Mesenchymal stem cell (in vitro differentiated cells and primary cell): ENCODE data around the gene FGL2.
"Not testable (repeated sequence)": the region's sequence is repeated elsewhere in the genome, so short reads cannot be mapped to it uniquely, and the experiment has no call there.

Experiments
- DNase-seq: peaks from one replicate; pipeline ENCODE4 v3.0.0-alpha.2; 2013
- H2AFZ ChIP-seq: one replicate; pipeline ENCODE4 v1.6.1; 2013; ENCODE audit warnings: low read depth, mild to moderate bottlenecking, control low read depth, inconsistent platforms, low read length, moderate library complexity
- H2AK5ac ChIP-seq: 2 replicates; pipeline ENCODE4 v1.6.1; 2013; ENCODE audit warnings: low read length, moderate library complexity, mild to moderate bottlenecking, inconsistent platforms; ENCODE audit not compliant: severe bottlenecking
- H2BK120ac ChIP-seq: one replicate; pipeline ENCODE4 v1.6.1; 2013; ENCODE audit warnings: low read depth, mild to moderate bottlenecking, inconsistent platforms, low read length, moderate library complexity
- H2BK12ac ChIP-seq, 2 experiments: one replicate each; pipeline ENCODE4 v1.6.1; 2013; ENCODE audit warnings: inconsistent platforms in 2 of 2, low read length in 2 of 2, mild to moderate bottlenecking in 2 of 2, moderate library complexity in 2 of 2, control low read depth in 1 of 2
- H2BK15ac ChIP-seq: one replicate; pipeline ENCODE4 v1.6.1; 2013; ENCODE audit warnings: mild to moderate bottlenecking, low read depth, inconsistent platforms; ENCODE audit not compliant: poor library complexity, severe bottlenecking
- H2BK5ac ChIP-seq: 2 replicates; pipeline ENCODE4 v1.6.1; 2013; ENCODE audit warnings: low read depth, mild to moderate bottlenecking, low read length, control low read depth, inconsistent platforms; ENCODE audit not compliant: poor library complexity, severe bottlenecking
- H3K14ac ChIP-seq, 2 experiments: one replicate each; pipeline ENCODE4 v1.6.1; 2013; ENCODE audit warnings: inconsistent platforms in 2 of 2, low read length in 2 of 2, control low read depth in 1 of 2, mild to moderate bottlenecking in 1 of 2, moderate library complexity in 1 of 2
- H3K18ac ChIP-seq, 2 experiments: one replicate each; pipeline ENCODE4 v1.6.1; 2013; ENCODE audit warnings: inconsistent platforms in 2 of 2, low read length in 2 of 2, control low read depth in 1 of 2, low read depth in 1 of 2, mild to moderate bottlenecking in 1 of 2
- H3K23ac ChIP-seq, 2 experiments: one replicate each; pipeline ENCODE4 v1.6.1; 2013; ENCODE audit warnings: inconsistent platforms in 2 of 2, low read length in 2 of 2, mild to moderate bottlenecking in 2 of 2, moderate library complexity in 2 of 2, control low read depth in 1 of 2
- H3K27ac ChIP-seq: 2 replicates; pipeline ENCODE4 v1.5.1; 2013; ENCODE audit warnings: mild to moderate bottlenecking, moderate library complexity, low read length, control low read depth, inconsistent platforms; ENCODE audit not compliant: poor library complexity, severe bottlenecking
- H3K27me3 ChIP-seq, 2 experiments: 2 replicates each; pipeline versions ENCODE4 v1.6.1 to v1.7.0; 2013; ENCODE audit warnings: low read length in 2 of 2, mild to moderate bottlenecking in 2 of 2, moderate library complexity in 2 of 2, control low read depth in 1 of 2, inconsistent platforms in 1 of 2; ENCODE audit not compliant: control insufficient read depth in 1 of 2, insufficient read depth in 1 of 2
- H3K36me3 ChIP-seq, 2 experiments: 2 replicates each; pipeline versions ENCODE4 v1.6.1 to v1.7.0; 2013; ENCODE audit warnings: low read length in 2 of 2, control low read depth in 1 of 2, inconsistent platforms in 1 of 2, low read depth in 1 of 2, mild to moderate bottlenecking in 1 of 2; ENCODE audit not compliant: insufficient read depth in 2 of 2, control insufficient read depth in 1 of 2
- H3K4ac ChIP-seq, 2 experiments: one replicate each; pipeline ENCODE4 v1.6.1; 2013; ENCODE audit warnings: inconsistent platforms in 2 of 2, low read length in 2 of 2, mild to moderate bottlenecking in 2 of 2, moderate library complexity in 2 of 2, control low read depth in 1 of 2, low read depth in 1 of 2
- H3K4me1 ChIP-seq: 2 replicates; pipeline ENCODE4 v1.6.1; 2013; ENCODE audit warnings: low read depth, low read length, control low read depth; ENCODE audit not compliant: control insufficient read depth, insufficient read depth
- H3K4me2 ChIP-seq: 2 replicates; pipeline ENCODE4 v1.6.1; 2013; ENCODE audit warnings: low read length, mild to moderate bottlenecking, inconsistent platforms; ENCODE audit not compliant: poor library complexity, severe bottlenecking
- H3K4me3 ChIP-seq, 2 experiments: 2 replicates each; pipeline versions ENCODE4 v1.5.1 to v1.7.0; 2013; ENCODE audit warnings: low read length in 2 of 2, mild to moderate bottlenecking in 2 of 2, control low read depth in 1 of 2, low read depth in 1 of 2; ENCODE audit not compliant: insufficient read depth in 1 of 2
- H3K79me1 ChIP-seq: replicated peaks from 2 replicates; pipeline ENCODE4 v1.6.1; 2013; ENCODE audit warnings: mild to moderate bottlenecking, control low read depth, low read length, inconsistent platforms; ENCODE audit not compliant: poor library complexity, severe bottlenecking
- H3K9ac ChIP-seq: 2 replicates; pipeline ENCODE4 v1.7.0; 2013; ENCODE audit warnings: mild to moderate bottlenecking, low read length, moderate library complexity
- H3K9me3 ChIP-seq: 2 replicates; pipeline ENCODE4 v1.7.0; 2013; ENCODE audit warnings: mild to moderate bottlenecking, low read length; ENCODE audit not compliant: control insufficient read depth
- H4K8ac ChIP-seq: one replicate; pipeline ENCODE4 v1.6.1; 2013; ENCODE audit warnings: inconsistent platforms, mild to moderate bottlenecking, low read length, moderate library complexity
- H4K91ac ChIP-seq: one replicate; pipeline ENCODE4 v1.6.1; 2013; ENCODE audit warnings: mild to moderate bottlenecking, low read length, inconsistent platforms
- WGBS: methylation state at CpG from one replicate; pipeline ENCODE4 v1.1.7; 2013; ENCODE audit warnings: mixed read lengths; 5-methylcytosine and 5-hydroxymethylcytosine counted together

The FGL2 gene

GRCh38 chr7:77181015-77181595 is 18.5 kb downstream of the FGL2 start:
- Histone ChIP-seq H4K91ac (no peak overlapping the region), H3K9me3 (no peaks in the 10 kb centered on the region), H3K4ac (no peak overlapping the region), H2AK5ac (no peak overlapping the region), H3K27ac (no peak overlapping the region), H2AFZ (no peak overlapping the region), H3K23ac (no peak overlapping the region), H3K27me3 (no peaks in the 10 kb centered on the region), H3K36me3 (no peaks in the 10 kb centered on the region), H2BK12ac (no peak overlapping the region), H3K9ac (no peak overlapping the region), H4K8ac (no peak overlapping the region), H3K4me2 (no peak overlapping the region), H3K79me1 (no peaks in the 10 kb centered on the region), H2BK120ac (no peak overlapping the region), H3K4me3 (no peak overlapping the region), H3K14ac (no peak overlapping the region), H3K18ac (no peak overlapping the region), H2BK15ac (no peak overlapping the region), H2BK5ac (no peak overlapping the region), H3K4me1 (no peaks in the 10 kb centered on the region)
- DNase-seq = no peak
- WGBS = 100% methylated on average over 4 of the region's 4 CpGs

- H4K91ac ChIP-seq, H2BK15ac ChIP-seq: not testable (repeated sequence)
These were observed 21.6 kb downstream of the FGL2 start for GRCh38 chr7:77178024-77178423.

GRCh38 chr7:77177321-77177904 is 22.2 kb downstream of the FGL2 start:
- not testable (repeated sequence) for H4K8ac ChIP-seq, H3K4ac ChIP-seq, H2BK5ac ChIP-seq, H2AFZ ChIP-seq, H3K4me3 ChIP-seq, H3K27ac ChIP-seq, H3K18ac ChIP-seq, H2BK12ac ChIP-seq, H3K9me3 ChIP-seq, H3K9ac ChIP-seq, H3K23ac ChIP-seq, H2BK120ac ChIP-seq, H3K4me2 ChIP-seq, H3K36me3 ChIP-seq, DNase-seq, H3K27me3 ChIP-seq, H3K79me1 ChIP-seq, H2BK15ac ChIP-seq, H4K91ac ChIP-seq, H3K14ac ChIP-seq, H3K4me1 ChIP-seq, H2AK5ac ChIP-seq
- no CpG with 5 or more reads among the region's 9 CpGs for WGBS

More at GRCh38 chr7:77178024-77178423, 21.6 kb downstream of the FGL2 start:
- not testable (repeated sequence) for H3K27ac ChIP-seq, H3K9me3 ChIP-seq, H3K4me1 ChIP-seq, H2BK12ac ChIP-seq, H3K4ac ChIP-seq, H2BK5ac ChIP-seq, H3K4me3 ChIP-seq, DNase-seq, H2BK120ac ChIP-seq, H2AFZ ChIP-seq, H3K23ac ChIP-seq, H3K36me3 ChIP-seq, H3K18ac ChIP-seq, H4K8ac ChIP-seq, H3K79me1 ChIP-seq, H2AK5ac ChIP-seq, H3K14ac ChIP-seq, H3K9ac ChIP-seq, H3K4me2 ChIP-seq, H3K27me3 ChIP-seq

GRCh38 chr7:77175274-77175800 is 24.3 kb downstream of the FGL2 start:
- H2BK12ac ChIP-seq, H3K4me1 ChIP-seq, H3K4me3 ChIP-seq, H3K27me3 ChIP-seq, H3K23ac ChIP-seq, H3K27ac ChIP-seq, H3K9me3 ChIP-seq, H2BK5ac ChIP-seq, H2AK5ac ChIP-seq, H4K91ac ChIP-seq, H3K79me1 ChIP-seq, H2AFZ ChIP-seq, H3K36me3 ChIP-seq, H3K18ac ChIP-seq, H3K4ac ChIP-seq, H4K8ac ChIP-seq, H3K4me2 ChIP-seq, DNase-seq, H2BK15ac ChIP-seq, H2BK120ac ChIP-seq, H3K14ac ChIP-seq: not testable (repeated sequence)
- H3K9ac ChIP-seq = peak overlapping the region; percentile 33
- WGBS = no CpG with 5 or more reads among the region's 3 CpGs
